Duodenal mucosa (tissue), 2 donors: ENCODE measurements around the gene NELFB.

Source experiments
- H3K27ac ChIP-seq: one replicate; pipeline ENCODE4 v1.7.0; 2013; ENCODE audit warnings: low read depth, low read length
- H3K27me3 ChIP-seq, 2 donors: one replicate each; pipeline ENCODE4 v1.7.0; 2013; ENCODE audit warnings: low read length in 2 of 2, control low read depth in 1 of 2; ENCODE audit not compliant: insufficient read depth in 2 of 2, control insufficient read depth in 1 of 2
- H3K36me3 ChIP-seq, 2 donors: one replicate each; pipeline ENCODE4 v1.7.0; 2013; ENCODE audit warnings: low read length in 2 of 2, control low read depth in 1 of 2; ENCODE audit not compliant: insufficient read depth in 2 of 2, control insufficient read depth in 1 of 2
- H3K4me1 ChIP-seq, 2 donors: one replicate each; pipeline ENCODE4 v1.7.0; 2013; ENCODE audit warnings: low read length in 2 of 2, control low read depth in 1 of 2; ENCODE audit not compliant: insufficient read depth in 2 of 2, control insufficient read depth in 1 of 2
- H3K4me3 ChIP-seq, 2 donors: one replicate each; pipeline ENCODE4 v1.7.0; 2013; ENCODE audit warnings: low read length in 2 of 2, low read depth in 1 of 2
- H3K9ac ChIP-seq, 2 donors: one replicate each; pipeline ENCODE4 v1.7.0; 2013; ENCODE audit warnings: low read length in 2 of 2, low read depth in 1 of 2
- H3K9me3 ChIP-seq, 2 donors: one replicate each; pipeline ENCODE4 v1.7.0; 2013; ENCODE audit warnings: low read length in 2 of 2, control low read depth in 1 of 2; ENCODE audit not compliant: control insufficient read depth in 1 of 2

The NELFB gene

GRCh38 chr9:137299938-137300337 is 44.8 kb downstream of the NELFB start:
- Histone ChIP-seq H3K9ac (peak overlapping the region; percentile 60 to 91), H3K9me3 (no peaks in the 10 kb centered on the region), H3K4me3 (peak overlapping the region; percentile 73 to 89), H3K36me3 (no peaks in the 10 kb centered on the region), H3K27ac (peak overlapping the region; percentile 66), H3K4me1 (peaks cover 34 to 50% of the 10 kb centered on the region in 2 donors), H3K27me3 (peaks cover 4 to 8% of the 10 kb centered on the region in 2 donors)

DNA sequence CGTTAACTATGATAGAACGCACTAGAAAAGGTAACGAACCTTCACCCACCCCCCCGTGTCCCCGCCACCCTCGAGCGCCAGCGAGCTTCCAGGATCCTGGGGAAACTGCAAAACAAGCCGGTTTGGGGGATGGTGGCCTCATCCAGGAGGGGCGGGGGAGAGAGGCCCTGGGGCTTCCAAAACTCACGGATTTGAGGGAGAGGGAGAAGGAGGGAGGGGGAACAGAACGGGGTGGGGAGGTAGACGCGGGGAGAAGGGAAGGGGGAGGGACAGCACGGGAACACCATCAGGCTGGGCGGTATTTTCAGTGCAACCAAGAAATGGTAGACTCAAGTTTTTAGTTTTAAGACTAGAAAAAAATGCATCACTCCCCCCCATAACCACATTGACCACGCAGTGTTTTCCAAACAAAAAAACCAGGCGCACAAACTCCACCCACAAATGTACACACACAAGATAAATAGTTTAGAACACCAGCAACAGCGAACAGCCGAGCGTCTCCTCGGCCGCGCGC is 45.5 kb downstream of the NELFB start:
- Histone ChIP-seq H3K27me3 (peaks cover 4 to 8% of the 10 kb centered on the region in 2 donors), H3K4me3 (peak overlapping the region; percentile 73 to 89), H3K9ac (peak overlapping the region; percentile 35 to 91), H3K4me1 (peaks cover 39 to 54% of the 10 kb centered on the region in 2 donors), H3K9me3 (no peaks in the 10 kb centered on the region), H3K36me3 (no peaks in the 10 kb centered on the region), H3K27ac (peak overlapping the region; percentile 66)

DNA sequence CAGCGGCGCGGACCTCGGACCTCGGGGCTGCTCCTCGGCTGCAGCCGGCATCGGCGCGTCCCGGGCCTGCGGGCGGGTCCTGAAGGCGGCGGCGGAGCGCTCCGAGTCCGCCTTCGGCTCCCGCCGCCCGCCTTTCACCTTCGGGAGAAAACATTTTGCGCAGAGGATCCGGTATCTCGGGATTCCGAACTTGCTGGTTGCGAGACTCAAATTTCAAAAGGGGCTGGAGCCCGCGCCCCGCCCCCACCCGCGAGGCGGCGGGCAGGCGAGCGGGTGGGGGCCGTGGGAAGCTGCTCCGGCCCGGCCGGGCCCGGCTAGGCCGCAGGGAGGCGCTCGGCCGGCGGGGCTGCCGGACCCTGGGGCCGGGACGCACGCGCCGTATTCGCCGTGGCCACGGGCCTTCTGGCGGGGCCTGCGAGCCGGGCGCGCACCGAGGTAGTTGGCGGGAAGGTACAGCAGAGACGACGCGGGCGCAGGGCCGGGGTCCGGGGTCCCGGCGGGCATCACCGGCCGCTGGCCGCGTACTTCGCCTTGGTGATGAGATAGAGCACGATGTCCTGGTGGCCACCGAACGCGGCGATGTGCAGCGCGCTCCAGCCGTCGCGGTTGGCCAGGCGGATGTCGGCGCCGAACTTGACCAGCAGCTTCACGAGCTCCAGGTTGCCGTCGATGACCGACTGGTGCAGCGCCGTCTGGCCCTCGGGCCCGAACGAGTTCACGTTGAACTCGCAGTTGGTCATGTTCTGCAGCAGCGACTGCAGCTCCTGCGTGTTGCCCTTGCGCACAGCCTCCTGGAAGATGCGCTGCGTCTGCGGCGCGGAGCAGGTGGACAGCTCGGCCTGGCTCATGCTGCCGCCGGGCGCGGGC is 46.2 kb downstream of the NELFB start:
- peak overlapping the region; percentile 87 for H3K27ac ChIP-seq
- H3K9ac ChIP-seq, result peak overlapping the region; percentile 91
- peaks cover 44 to 60% of the 10 kb centered on the region in 2 donors for H3K4me1 ChIP-seq

GRCh38 chr9:137302118-137302448 is 47.0 kb downstream of the NELFB start, which contains the start of gene NRARP:
Gene NRARP (minus strand): TSS chr9:137302271. CDS start chr9:137301928, 343 bp downstream.
- Histone ChIP-seq H3K4me1 (peaks cover 45 to 63% of the 10 kb centered on the region in 2 donors), H3K9ac (peak within 1 kb of the TSS; percentile 91)

More for the DNA sequence above, 46.2 kb downstream of the NELFB start:
- Histone ChIP-seq H3K27me3 (peaks cover 4 to 8% of the 10 kb centered on the region in 2 donors), H3K36me3 (no peaks in the 10 kb centered on the region), H3K4me3 (peak overlapping the region; percentile 73 to 89), H3K9me3 (no peaks in the 10 kb centered on the region)

GRCh38 chr9:137302449-137303150 is 47.5 kb downstream of the NELFB start:
- H3K27ac ChIP-seq, result peak overlapping the region; percentile 78

More at GRCh38 chr9:137302118-137302448, 47.0 kb downstream of the NELFB start, which contains the start of gene NRARP:
- Histone ChIP-seq H3K36me3 (no peaks in the 10 kb centered on the region), H3K4me3 (peak within 1 kb of the TSS; percentile 73 to 89), H3K27ac (peak within 1 kb of the TSS; percentile 87), H3K9me3 (no peaks in the 10 kb centered on the region), H3K27me3 (peaks cover under 1 to 4% of the 10 kb centered on the region in 2 donors)

DNA sequence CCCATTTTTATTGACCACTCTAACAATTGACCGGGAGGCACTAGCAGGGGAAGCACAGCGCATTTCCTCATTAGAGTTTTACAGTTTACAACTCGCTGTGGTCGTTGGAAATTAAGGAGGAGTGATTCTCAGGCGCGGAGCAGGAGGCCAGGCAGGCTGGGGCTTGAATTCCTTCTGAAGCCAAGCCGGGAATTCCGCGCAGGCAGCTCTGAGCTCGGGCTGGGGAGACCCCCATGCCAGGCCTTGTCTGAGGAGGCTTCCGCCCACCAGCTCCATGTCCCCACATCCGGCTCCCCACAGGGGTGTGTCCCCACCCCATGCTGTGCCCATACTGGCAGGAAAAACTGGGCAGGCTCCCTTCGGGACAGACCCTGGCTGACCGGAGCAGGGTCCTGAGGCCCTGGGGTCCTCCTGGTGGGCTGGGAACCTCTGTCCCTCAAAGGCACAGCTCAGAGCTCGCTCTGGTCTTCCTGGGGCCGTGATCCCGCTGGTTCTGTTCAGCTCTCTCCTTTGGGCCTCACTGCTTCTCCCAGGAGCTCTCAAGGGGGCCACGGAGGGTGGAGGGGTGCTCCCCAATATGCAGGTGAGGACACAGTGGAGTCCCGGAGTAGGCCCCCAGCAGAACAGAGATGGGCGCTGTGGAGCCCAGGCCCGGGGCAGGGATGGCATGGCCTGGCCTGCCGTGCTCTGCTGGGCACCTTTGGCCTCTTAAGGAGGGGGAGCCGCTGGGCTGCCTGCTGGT is 48.2 kb downstream of the NELFB start:
- peak overlapping the region; percentile 78 for H3K27ac ChIP-seq
- H3K9ac ChIP-seq, result peak overlapping the region; percentile 60 to 68
- peaks cover 46 to 63% of the 10 kb centered on the region in 2 donors for H3K4me1 ChIP-seq
- peak overlapping the region; percentile 50 to 58 for H3K4me3 ChIP-seq
- H3K9me3 ChIP-seq, result no peaks in the 10 kb centered on the region
- no peaks in the 10 kb centered on the region for H3K36me3 ChIP-seq
- H3K27me3 ChIP-seq, result peaks cover 0 to 3% of the 10 kb centered on the region in 2 donors

More at GRCh38 chr9:137302449-137303150, 47.5 kb downstream of the NELFB start:
- H3K4me3 ChIP-seq, result peak overlapping the region; percentile 50 to 58
- peaks cover 46 to 68% of the 10 kb centered on the region in 2 donors for H3K4me1 ChIP-seq
- no peaks in the 10 kb centered on the region for H3K36me3 ChIP-seq
- H3K9ac ChIP-seq, result peak overlapping the region; percentile 60 to 68
- H3K27me3 ChIP-seq, result peaks cover 0 to 4% of the 10 kb centered on the region in 2 donors
- H3K9me3 ChIP-seq, result no peaks in the 10 kb centered on the region

DNA sequence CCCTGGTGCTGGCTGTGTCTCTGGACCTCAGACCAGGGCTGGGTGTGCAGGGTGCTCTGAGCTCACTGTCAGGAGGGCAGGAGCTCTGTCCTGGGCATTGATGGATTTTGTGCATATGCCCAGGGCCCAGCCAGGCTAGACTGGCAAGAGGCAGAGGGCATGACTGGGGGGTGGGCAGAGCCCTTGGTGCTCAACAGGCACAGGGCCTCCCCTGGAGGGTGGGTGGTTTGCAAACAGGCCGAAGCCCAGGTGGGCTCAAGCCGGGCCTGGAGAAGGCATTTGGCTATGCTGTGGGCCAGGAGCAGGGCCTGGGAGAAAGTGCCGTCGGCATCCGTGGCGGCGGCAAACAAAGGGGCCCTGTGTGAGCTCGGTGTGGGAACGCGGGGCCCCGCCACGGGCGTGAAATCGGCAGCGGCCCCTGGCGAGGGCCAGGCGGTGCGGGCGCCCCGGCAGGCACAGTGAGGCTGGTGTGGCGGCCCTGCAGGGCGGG is 48.8 kb downstream of the NELFB start:
- Histone ChIP-seq H3K27ac (no peak overlapping the region), H3K36me3 (no peaks in the 10 kb centered on the region), H3K4me3 (no peak overlapping the region), H3K4me1 (peaks cover 46 to 56% of the 10 kb centered on the region in 2 donors), H3K9ac (peak overlapping the region; percentile 60 to 68), H3K27me3 (no peaks in the 10 kb centered on the region), H3K9me3 (no peaks in the 10 kb centered on the region)

DNA sequence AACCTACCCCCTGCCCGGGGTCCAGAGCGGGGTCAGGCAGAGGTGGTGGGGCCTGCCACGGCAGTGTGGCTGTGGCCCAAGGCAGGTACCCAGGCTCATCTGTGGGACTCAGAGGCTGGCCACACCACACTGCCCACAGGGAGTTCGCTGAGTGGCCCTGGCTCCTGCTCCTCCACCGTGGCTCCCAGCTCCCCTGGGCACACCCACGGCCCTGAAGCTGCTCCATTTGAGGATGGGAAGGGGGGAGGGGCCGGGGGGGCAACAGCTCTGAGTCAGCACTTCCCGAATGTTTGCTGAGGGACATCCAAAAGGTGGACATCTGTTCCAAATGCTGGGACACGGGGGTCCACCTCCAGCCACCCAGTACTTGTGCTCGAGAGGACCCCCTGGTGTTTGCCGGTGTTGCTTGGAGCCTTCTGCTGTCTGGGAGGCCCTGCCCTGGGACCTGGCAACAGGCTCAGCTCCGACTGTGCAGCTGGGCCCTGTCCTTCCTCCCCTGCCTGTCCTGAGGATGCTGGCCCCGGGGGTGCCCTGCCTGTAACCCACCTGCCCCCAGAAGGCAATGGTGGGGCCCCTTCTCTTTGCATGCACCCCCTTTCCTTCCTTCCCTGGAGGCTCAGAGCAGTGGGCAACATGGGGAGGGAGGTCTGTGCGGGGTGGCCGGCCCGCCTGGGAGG is 49.4 kb downstream of the NELFB start:
- peak overlapping the region; percentile 25 for H3K27ac ChIP-seq
- no peaks in the 10 kb centered on the region for H3K9me3 ChIP-seq
- no peaks in the 10 kb centered on the region for H3K27me3 ChIP-seq
- H3K4me3 ChIP-seq, result peak overlapping the region in 1 of 2 donors; percentile 68
- peaks cover 46 to 51% of the 10 kb centered on the region in 2 donors for H3K4me1 ChIP-seq
- no peaks in the 10 kb centered on the region for H3K36me3 ChIP-seq
- H3K9ac ChIP-seq, result peak overlapping the region; percentile 60 to 68
